DND-41 (cell line): ENCODE data around the gene CCND1.

Source experiments
- ATAC-seq: fragments of 200-7000 bp; cut with Tn5 transposase; 3 replicates; pipeline ENCODE4 v1.9.1; 2021; ENCODE audit warnings: low read depth; ENCODE audit not compliant: insufficient read depth
- DNase-seq: peaks from one replicate; pipeline ENCODE4 v3.0.0-alpha.2; 2020
- H2AFZ ChIP-seq: 2 replicates; pipeline ENCODE4 v1.6.0; 2012; ENCODE audit warnings: low read depth, low read length
- H3K27ac ChIP-seq: 2 replicates; pipeline ENCODE4 v1.5.1; 2012; ENCODE audit warnings: low read length, inconsistent platforms
- H3K27me3 ChIP-seq: fragments of 200-600 bp; sonication (generic); 2 replicates; pipeline ENCODE4 v1.6.0; 2012; ENCODE audit warnings: low read length, mild to moderate bottlenecking, inconsistent platforms; ENCODE audit not compliant: insufficient read depth, poor library complexity
- H3K36me3 ChIP-seq: 2 replicates; pipeline ENCODE4 v1.5.1; 2012; ENCODE audit warnings: low read length, inconsistent platforms; ENCODE audit not compliant: insufficient read depth
- H3K4me1 ChIP-seq: 2 replicates; pipeline ENCODE4 v1.5.1; 2012; ENCODE audit warnings: mild to moderate bottlenecking, low read length; ENCODE audit not compliant: insufficient read depth
- H3K4me2 ChIP-seq: 2 replicates; pipeline ENCODE4 v1.6.0; 2012; ENCODE audit warnings: mild to moderate bottlenecking, moderate library complexity, low read length, inconsistent platforms; ENCODE audit not compliant: insufficient read depth
- H3K4me3 ChIP-seq, 2 experiments: fragments of 200-600 bp in 1 of 2; shearing (Covaris generic) in 1 of 2; 2 replicates each; pipeline ENCODE4 v1.5.1; 2012 to 2016; ENCODE audit warnings: inconsistent platforms in 2 of 2, low read length in 2 of 2, mild to moderate bottlenecking in 2 of 2, low read depth in 1 of 2, moderate library complexity in 1 of 2
- H3K79me2 ChIP-seq: 2 replicates; pipeline ENCODE4 v1.6.0; 2012; ENCODE audit warnings: low read length, inconsistent platforms; ENCODE audit not compliant: insufficient read depth
- H3K9ac ChIP-seq: 2 replicates; pipeline ENCODE4 v1.6.0; 2012; ENCODE audit warnings: low read depth, mild to moderate bottlenecking, inconsistent platforms, low read length, moderate library complexity
- H3K9me3 ChIP-seq: 2 replicates; pipeline ENCODE4 v1.5.1; 2012; ENCODE audit warnings: low read length, moderate library complexity, mild to moderate bottlenecking, inconsistent platforms; ENCODE audit not compliant: insufficient read depth, severe bottlenecking
- H4K20me1 ChIP-seq: 2 replicates; pipeline ENCODE4 v1.6.0; 2012; ENCODE audit warnings: low read length; ENCODE audit not compliant: insufficient read depth
- EZH2 ChIP-seq: IDR thresholded peaks from 3 replicates; pipeline ENCODE4 v1.6.1; 2012; ENCODE audit warnings: borderline replicate concordance, low read depth, mild to moderate bottlenecking, moderate library complexity, low read length, inconsistent platforms; ENCODE audit not compliant: severe bottlenecking
- TF ChIP-seq, protein P1 (sequence below): IDR thresholded peaks from 2 replicates; pipeline ENCODE4 v1.5.1; 2012; ENCODE audit warnings: borderline replicate concordance, low read length, moderate library complexity, mild to moderate bottlenecking; ENCODE audit not compliant: poor library complexity, severe bottlenecking; ENCODE audit errors: extremely low read depth

The CCND1 gene

DNA sequence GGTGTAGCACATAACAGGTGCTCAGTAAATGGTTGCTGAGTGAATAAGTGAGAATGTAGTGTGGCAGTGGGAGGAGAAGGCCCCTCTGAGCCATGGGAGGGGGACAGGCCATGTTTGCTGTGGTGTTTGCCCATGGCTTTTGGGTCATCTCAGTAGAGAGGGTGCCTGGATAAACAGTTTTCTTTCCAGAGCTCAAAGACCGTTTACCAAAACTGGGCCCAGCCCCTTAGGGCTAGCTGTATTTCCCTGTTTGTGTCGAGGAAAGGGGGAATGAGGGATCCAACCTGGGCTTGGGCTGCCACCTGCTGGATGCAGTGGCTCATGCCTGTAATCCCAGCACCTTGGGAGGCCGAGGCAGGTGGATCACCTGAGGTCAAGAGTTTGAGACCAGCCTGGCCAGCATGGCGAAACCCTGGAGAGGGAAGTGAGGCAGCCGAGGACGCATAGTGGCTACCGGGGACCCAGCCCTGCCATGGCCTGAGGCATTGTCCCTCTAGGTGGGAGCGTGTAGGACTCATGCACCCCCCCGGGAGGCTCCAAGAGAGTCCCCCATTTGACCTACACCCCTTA is 42.9 kb downstream of the CCND1 start:
- Histone ChIP-seq H3K79me2 (no peaks in the 10 kb centered on the region), H2AFZ (no peak overlapping the region), H3K9ac (no peak overlapping the region), H3K36me3 (no peaks in the 10 kb centered on the region), H4K20me1 (no peaks in the 10 kb centered on the region), H3K27ac (no peak overlapping the region), H3K4me3 (no peak overlapping the region), H3K9me3 (no peaks in the 10 kb centered on the region), H3K4me2 (no peak overlapping the region), H3K27me3 (peaks cover 10% of the 10 kb centered on the region), H3K4me1 (peaks cover 8% of the 10 kb centered on the region)
- DNase-seq: no peak
- no peak for TF ChIP-seq EZH2
- TF ChIP-seq, protein P1, sequence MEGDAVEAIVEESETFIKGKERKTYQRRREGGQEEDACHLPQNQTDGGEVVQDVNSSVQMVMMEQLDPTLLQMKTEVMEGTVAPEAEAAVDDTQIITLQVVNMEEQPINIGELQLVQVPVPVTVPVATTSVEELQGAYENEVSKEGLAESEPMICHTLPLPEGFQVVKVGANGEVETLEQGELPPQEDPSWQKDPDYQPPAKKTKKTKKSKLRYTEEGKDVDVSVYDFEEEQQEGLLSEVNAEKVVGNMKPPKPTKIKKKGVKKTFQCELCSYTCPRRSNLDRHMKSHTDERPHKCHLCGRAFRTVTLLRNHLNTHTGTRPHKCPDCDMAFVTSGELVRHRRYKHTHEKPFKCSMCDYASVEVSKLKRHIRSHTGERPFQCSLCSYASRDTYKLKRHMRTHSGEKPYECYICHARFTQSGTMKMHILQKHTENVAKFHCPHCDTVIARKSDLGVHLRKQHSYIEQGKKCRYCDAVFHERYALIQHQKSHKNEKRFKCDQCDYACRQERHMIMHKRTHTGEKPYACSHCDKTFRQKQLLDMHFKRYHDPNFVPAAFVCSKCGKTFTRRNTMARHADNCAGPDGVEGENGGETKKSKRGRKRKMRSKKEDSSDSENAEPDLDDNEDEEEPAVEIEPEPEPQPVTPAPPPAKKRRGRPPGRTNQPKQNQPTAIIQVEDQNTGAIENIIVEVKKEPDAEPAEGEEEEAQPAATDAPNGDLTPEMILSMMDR: peak; percentile 49
- ATAC-seq: no peak

DNA sequence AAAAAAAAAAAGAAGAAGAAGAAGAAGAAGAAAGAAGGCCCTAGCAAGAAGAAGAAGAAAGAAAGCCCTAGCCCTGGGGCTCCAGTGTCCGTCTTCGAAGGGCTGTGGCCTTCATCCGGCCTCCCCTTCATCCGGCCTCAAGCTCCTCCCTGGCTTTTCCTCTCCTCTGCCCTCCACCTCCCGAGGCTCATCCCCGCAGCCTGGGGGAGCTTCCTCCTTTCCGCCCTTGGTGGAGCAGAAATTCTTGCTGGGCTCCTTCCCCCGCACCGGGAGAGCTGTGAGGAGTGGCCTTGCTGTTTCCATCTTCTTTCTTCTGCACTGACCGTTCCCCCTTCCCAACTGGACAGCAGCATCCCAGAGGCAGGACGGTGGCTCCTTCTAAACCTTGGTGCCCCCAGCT is 43.7 kb downstream of the CCND1 start:
- DNase-seq (no peak), ATAC-seq (no peak)
- H3K79me2 ChIP-seq: no peaks in the 10 kb centered on the region
- no peak overlapping the region for H3K9ac ChIP-seq
- TF ChIP-seq EZH2: no peak
- TF ChIP-seq, protein P1: no peak
- no peak overlapping the region for H3K4me3 ChIP-seq
- H3K9me3 ChIP-seq: no peaks in the 10 kb centered on the region
- H3K36me3 ChIP-seq: no peaks in the 10 kb centered on the region
- H3K27ac ChIP-seq: no peak overlapping the region
- H3K27me3 ChIP-seq: peaks cover 10% of the 10 kb centered on the region
- H3K4me1 ChIP-seq: peaks cover 8% of the 10 kb centered on the region
- H2AFZ ChIP-seq: no peak overlapping the region
- H4K20me1 ChIP-seq: no peaks in the 10 kb centered on the region
- H3K4me2 ChIP-seq: no peak overlapping the region

DNA sequence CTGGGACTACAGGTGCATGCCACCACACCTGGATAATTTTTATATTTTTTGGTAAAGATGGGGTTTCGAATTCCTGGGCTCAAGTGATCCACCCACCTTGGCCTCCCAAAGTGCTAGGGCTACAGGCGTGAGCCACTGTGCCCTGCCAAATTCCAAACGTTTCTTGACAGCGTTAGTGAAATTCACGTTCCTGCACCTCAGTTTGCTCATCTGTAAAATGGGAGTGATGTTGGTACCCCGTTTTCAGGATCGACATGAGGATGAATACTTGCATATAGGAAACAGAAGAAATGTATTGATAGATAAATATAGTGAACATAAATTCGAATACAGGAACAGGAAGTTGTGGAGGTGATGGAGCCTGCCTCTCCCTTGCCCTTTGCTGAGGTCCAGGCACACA is 44.4 kb downstream of the CCND1 start:
- TF ChIP-seq EZH2: no peak
- TF ChIP-seq, protein P1: no peak
- H4K20me1 ChIP-seq: no peaks in the 10 kb centered on the region
- no peaks in the 10 kb centered on the region for H3K79me2 ChIP-seq
- H3K9ac ChIP-seq: no peak overlapping the region
- DNase-seq: no peak
- peaks cover 8% of the 10 kb centered on the region for H3K4me1 ChIP-seq
- ATAC-seq: no peak
- no peaks in the 10 kb centered on the region for H3K36me3 ChIP-seq
- no peak overlapping the region for H3K27ac ChIP-seq
- H2AFZ ChIP-seq: peak overlapping the region; percentile 30; the same call in 1 of the 2 replicates
- peaks cover 10% of the 10 kb centered on the region for H3K27me3 ChIP-seq
- H3K9me3 ChIP-seq: no peaks in the 10 kb centered on the region
- H3K4me2 ChIP-seq: peak overlapping the region; percentile 34; the same call in 1 of the 2 replicates
- H3K4me3 ChIP-seq: no peak overlapping the region

DNA sequence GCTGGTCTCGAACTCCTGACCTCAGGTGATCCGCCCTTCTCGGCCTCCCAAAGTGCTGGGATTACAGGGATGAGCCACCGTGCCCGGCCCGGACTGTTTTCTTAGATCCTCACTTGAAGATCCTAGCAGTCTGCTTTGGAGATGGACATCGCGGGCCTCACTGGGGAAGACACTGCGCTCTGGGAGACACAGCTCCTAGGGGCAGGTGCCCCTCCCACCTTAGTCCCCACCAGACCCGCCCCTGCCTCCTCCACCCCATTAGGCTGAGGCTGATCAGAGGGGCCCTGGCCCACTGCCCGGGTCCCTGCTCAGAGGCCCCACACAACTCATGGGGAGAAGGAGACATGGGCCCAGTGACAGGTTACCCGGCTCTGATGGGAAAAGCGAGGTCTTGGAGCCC is 45.5 kb downstream of the CCND1 start:
- no peaks in the 10 kb centered on the region for H3K9me3 ChIP-seq
- H3K27me3 ChIP-seq: peaks cover 10% of the 10 kb centered on the region
- H3K4me2 ChIP-seq: no peak overlapping the region
- H3K9ac ChIP-seq: no peak overlapping the region
- H3K4me3 ChIP-seq: no peak overlapping the region
- no peaks in the 10 kb centered on the region for H3K79me2 ChIP-seq
- no peak overlapping the region for H3K27ac ChIP-seq
- no peaks in the 10 kb centered on the region for H3K36me3 ChIP-seq
- no peaks in the 10 kb centered on the region for H4K20me1 ChIP-seq
- DNase-seq (no peak), ATAC-seq (no peak)
- H2AFZ ChIP-seq: no peak overlapping the region
- H3K4me1 ChIP-seq: peaks cover 8% of the 10 kb centered on the region
- TF ChIP-seq, protein P1: no peak
- TF ChIP-seq EZH2: no peak
